Measurements from ENCODE around the gene CATSPER4. TPM values are rescaled to one million over a fixed set of nuclear protein-coding genes. Genes with fewer than 3 reads are reported as not detected.

Gene CATSPER4
- total RNA-seq, 1 experiment from 2014 or later, result not detected

DNA sequence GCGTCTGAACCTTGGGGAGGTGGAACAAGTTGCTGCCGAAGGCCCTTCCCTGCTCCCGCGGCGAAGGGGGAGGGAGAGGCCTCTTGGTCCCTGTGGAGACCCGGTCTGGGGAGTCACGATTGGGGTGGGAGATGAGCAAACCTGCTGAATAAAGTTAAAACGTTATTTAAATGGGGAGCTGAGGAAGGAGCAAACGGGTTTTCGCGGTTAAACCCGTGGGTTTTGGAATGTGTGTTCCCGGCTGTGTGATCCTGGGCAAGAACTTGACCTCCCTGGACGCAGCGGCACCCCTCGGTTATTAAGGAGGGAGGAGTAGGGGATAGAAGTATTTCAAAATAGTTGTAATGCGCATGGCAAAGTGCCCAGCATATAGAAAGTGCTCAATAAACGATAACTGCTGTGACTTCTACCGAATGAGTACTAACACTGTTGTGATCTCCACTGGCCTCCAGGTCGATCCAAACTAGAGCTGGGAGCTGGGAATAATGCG, 28.1 kb upstream of the CATSPER4 start:
- no peak overlapping the region for H3K23ac ChIP-seq (ENCODE audit: insufficient read length, low read depth, low read length)
- H3K9me3 ChIP-seq (ENCODE audit: control insufficient read depth, low read depth, low read length), result no peaks in the 10 kb centered on the region
- Mint-ChIP-seq H3K9me3 (peaks cover 0 to 4% of the 10 kb centered on the region in 2 experiments; a peak in 1 of 5 replicates), H3K27ac (no peak overlapping the region; a peak in 1 of 7 replicates), H3K27me3 (ENCODE audit: low read depth) (peaks cover 89% of the 10 kb centered on the region), H3K4me1 (peaks cover 41 to 58% of the 10 kb centered on the region in 2 experiments), H3K36me3 (ENCODE audit: insufficient read depth in 1 of 3, low read depth in 3 of 3) (no peaks in the 10 kb centered on the region), H3K4me3 (peak overlapping the region; percentile 51 to 80)
- H3K56ac ChIP-seq (ENCODE audit: insufficient read length, low read depth, low read length), result no peak overlapping the region
- no peak overlapping the region for H2BK5ac ChIP-seq (ENCODE audit: insufficient read length, low read length)
- H2BK15ac ChIP-seq (ENCODE audit: low read depth, low read length), result no peak overlapping the region
- peaks cover 29% of the 10 kb centered on the region; the same call in 1 of the 2 replicates for H3K27me3 ChIP-seq (ENCODE audit: insufficient read depth, low read length)
- H3K27ac ChIP-seq (ENCODE audit: insufficient read length, low read depth, low read length), result no peak overlapping the region
- no peak overlapping the region for H3K14ac ChIP-seq (ENCODE audit: insufficient read depth, low read length)
- peaks cover 19% of the 10 kb centered on the region for H3K23me2 ChIP-seq (ENCODE audit: insufficient read length, low read depth, low read length, poor library complexity, severe bottlenecking)
- H2BK12ac ChIP-seq (ENCODE audit: insufficient read length, low read depth, low read length), result no peak overlapping the region
- no peak overlapping the region for H2BK120ac ChIP-seq (ENCODE audit: low read depth, low read length, poor library complexity, severe bottlenecking)
- H3K4ac ChIP-seq (ENCODE audit: low read depth, low read length), result no peak overlapping the region
- H3T11ph ChIP-seq (ENCODE audit: low read length), result no peak overlapping the region
- no peak overlapping the region for H2AFZ ChIP-seq (ENCODE audit: low read length)
- H4K5ac ChIP-seq (ENCODE audit: insufficient read length, low read depth, low read length), result no peak overlapping the region
- H3K4me1 ChIP-seq (ENCODE audit: insufficient read depth, low read length), result peaks cover 9% of the 10 kb centered on the region; the same call in 1 of the 2 replicates
- H4K91ac ChIP-seq (ENCODE audit: insufficient read length, low read depth, low read length), result no peak overlapping the region
- TF ChIP-seq, protein P1, sequence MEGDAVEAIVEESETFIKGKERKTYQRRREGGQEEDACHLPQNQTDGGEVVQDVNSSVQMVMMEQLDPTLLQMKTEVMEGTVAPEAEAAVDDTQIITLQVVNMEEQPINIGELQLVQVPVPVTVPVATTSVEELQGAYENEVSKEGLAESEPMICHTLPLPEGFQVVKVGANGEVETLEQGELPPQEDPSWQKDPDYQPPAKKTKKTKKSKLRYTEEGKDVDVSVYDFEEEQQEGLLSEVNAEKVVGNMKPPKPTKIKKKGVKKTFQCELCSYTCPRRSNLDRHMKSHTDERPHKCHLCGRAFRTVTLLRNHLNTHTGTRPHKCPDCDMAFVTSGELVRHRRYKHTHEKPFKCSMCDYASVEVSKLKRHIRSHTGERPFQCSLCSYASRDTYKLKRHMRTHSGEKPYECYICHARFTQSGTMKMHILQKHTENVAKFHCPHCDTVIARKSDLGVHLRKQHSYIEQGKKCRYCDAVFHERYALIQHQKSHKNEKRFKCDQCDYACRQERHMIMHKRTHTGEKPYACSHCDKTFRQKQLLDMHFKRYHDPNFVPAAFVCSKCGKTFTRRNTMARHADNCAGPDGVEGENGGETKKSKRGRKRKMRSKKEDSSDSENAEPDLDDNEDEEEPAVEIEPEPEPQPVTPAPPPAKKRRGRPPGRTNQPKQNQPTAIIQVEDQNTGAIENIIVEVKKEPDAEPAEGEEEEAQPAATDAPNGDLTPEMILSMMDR (conservative IDR thresholded peaks at IDR 0.05), result no peak
- H3K4me2 ChIP-seq (ENCODE audit: insufficient read depth, insufficient read length, low read length), result peak overlapping the region; percentile 46
- H4K20me1 ChIP-seq (ENCODE audit: control insufficient read depth, insufficient read depth, insufficient read length), result no peaks in the 10 kb centered on the region
- no peak overlapping the region for H2AK5ac ChIP-seq (ENCODE audit: insufficient read length, low read length)
- no peak overlapping the region for H4K8ac ChIP-seq (replicated peaks; ENCODE audit: insufficient read length, low read depth, low read length)
- WGBS (ENCODE audit: extremely low coverage, insufficient read length, low lambda C conversion rate), result no CpG with 5 or more reads among the region's 21 CpGs
- no peak overlapping the region for H2BK20ac ChIP-seq (ENCODE audit: low read depth, low read length, poor library complexity, severe bottlenecking)
- no peak for DNase-seq
- H3K79me1 ChIP-seq (ENCODE audit: insufficient read depth, low read depth, low read length, poor library complexity, severe bottlenecking), result no peaks in the 10 kb centered on the region
- no peak overlapping the region for H3K9ac ChIP-seq (ENCODE audit: extremely low read depth, insufficient read length, low read length)
- H3K18ac ChIP-seq (ENCODE audit: insufficient read length, low read depth, low read length), result no peak overlapping the region
- H3K79me2 ChIP-seq (ENCODE audit: insufficient read depth, low read length), result no peaks in the 10 kb centered on the region
